ENCODE results near the gene NGEF.

The NGEF gene

GRCh38 chr2:233039846-233040530 is 26.9 kb upstream of the NGEF start:
- TF ChIP-seq, protein P1, sequence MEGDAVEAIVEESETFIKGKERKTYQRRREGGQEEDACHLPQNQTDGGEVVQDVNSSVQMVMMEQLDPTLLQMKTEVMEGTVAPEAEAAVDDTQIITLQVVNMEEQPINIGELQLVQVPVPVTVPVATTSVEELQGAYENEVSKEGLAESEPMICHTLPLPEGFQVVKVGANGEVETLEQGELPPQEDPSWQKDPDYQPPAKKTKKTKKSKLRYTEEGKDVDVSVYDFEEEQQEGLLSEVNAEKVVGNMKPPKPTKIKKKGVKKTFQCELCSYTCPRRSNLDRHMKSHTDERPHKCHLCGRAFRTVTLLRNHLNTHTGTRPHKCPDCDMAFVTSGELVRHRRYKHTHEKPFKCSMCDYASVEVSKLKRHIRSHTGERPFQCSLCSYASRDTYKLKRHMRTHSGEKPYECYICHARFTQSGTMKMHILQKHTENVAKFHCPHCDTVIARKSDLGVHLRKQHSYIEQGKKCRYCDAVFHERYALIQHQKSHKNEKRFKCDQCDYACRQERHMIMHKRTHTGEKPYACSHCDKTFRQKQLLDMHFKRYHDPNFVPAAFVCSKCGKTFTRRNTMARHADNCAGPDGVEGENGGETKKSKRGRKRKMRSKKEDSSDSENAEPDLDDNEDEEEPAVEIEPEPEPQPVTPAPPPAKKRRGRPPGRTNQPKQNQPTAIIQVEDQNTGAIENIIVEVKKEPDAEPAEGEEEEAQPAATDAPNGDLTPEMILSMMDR (conservative IDR thresholded peaks at IDR 0.05) = no peak
- no peak for TF ChIP-seq ZFX (IDR thresholded peaks at IDR 0.05)
- H3K27ac ChIP-seq = no peak overlapping the region

- TF ChIP-seq, protein P1 (conservative IDR thresholded peaks at IDR 0.05) = no peak
- no peak for TF ChIP-seq ZFX (IDR thresholded peaks at IDR 0.05)
These were observed 26.3 kb upstream of the NGEF start for GRCh38 chr2:233039212-233039845.

DNA sequence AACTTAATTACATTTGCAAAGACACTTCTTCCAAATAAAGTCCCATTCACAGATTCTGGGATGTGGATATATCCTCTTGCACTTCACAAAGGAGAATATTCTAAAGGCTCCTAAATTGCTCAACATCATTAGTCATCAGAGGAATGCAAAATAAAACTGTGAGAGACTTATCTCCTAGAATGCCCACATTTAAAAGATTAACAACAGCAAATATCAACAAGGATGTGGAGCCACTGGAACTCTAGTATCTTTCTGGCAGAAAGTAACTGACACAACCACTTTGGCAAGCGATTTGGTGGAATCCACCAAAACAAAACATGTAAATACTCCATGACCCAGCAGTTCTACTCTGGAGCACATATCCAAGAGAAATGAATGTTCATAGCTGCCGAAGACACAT is 24.0 kb upstream of the NGEF start:
- no peak for TF ChIP-seq ZFX (IDR thresholded peaks at IDR 0.05)
- TF ChIP-seq, protein P1 (conservative IDR thresholded peaks at IDR 0.05) = no peak
- no peak overlapping the region for H3K27ac ChIP-seq

More at GRCh38 chr2:233039212-233039845, 26.3 kb upstream of the NGEF start:
- no peak overlapping the region for H3K27ac ChIP-seq

DNA sequence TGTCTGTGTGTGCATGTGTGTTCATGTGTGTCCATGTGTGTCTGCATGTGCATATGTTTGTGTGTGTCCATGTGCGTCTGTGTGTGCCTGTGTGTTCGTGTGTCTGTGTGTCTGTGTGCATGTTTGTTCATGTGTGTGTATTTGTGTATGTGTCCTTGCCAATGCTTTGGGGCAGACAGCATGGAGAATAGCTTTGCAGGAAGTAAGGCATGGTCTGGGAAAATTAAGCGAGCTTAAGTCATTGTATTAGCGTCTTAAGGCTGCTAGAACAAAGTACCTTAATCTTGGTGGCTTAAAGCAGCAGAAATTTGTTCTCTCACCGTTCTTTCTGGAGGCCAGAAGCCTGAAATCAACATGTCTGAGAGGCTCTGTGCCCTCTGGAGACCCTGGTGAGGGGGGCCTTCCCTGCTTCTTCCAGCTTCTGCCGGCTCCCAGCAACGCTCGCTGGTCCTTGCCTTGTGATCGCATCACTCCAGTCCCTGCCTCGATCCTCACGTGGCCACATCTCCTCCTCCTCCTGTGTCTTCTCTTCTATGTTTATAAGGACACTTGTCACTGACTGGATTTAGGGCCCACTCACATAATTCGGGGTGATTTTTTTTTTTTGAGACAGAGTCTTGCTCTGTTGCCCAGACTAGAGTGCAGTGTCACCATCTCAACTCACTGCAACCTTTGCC is 23.2 kb upstream of the NGEF start:
- no peak overlapping the region for H3K27ac ChIP-seq

DNA sequence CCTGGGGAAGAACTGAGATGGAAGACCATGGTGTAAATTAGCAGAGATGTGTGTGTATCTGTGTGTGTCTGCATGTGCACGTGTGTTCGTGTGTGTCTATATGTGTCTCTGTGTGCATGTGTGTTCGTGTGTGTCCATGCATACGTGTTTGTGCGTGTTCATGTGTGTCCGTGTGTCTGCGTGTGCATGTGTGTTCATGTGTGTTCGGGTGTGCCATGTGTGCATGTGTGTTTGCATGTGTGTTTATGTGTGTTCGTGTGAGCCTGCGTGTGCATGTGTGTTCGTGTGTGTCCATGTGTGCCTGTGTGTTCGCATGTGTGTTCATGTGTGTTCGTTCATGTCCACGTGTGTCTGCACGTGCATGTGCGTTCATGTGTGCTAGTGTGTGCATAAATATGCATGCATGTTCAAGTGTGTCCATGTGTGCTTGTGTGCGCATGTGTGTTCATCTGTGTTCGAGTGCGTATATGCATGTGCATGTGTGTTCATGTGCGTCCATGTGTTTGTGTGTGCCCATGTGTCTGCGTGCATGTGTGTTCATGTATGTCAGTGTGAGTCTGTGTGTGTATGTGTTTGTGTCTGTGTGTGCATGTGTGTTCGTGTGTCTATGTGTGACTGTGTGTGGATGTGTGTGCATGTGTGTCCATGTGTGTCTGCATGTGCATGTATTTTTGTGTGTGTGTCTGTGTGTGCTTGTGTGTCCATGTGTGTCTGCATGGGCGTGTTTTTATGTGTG is 22.5 kb upstream of the NGEF start:
- TF ChIP-seq ZFX (IDR thresholded peaks at IDR 0.05) = no peak
- TF ChIP-seq, protein P1 (conservative IDR thresholded peaks at IDR 0.05) = no peak
- no peak overlapping the region for H3K27ac ChIP-seq

More for the DNA sequence above, 23.2 kb upstream of the NGEF start:
- TF ChIP-seq ZFX (IDR thresholded peaks at IDR 0.05) = no peak

GRCh38 chr2:233034091-233034882 is 21.2 kb upstream of the NGEF start:
- no peak overlapping the region for H3K27ac ChIP-seq
- TF ChIP-seq, protein P1 (conservative IDR thresholded peaks at IDR 0.05) = no peak
- no peak for TF ChIP-seq ZFX (IDR thresholded peaks at IDR 0.05)

DNA sequence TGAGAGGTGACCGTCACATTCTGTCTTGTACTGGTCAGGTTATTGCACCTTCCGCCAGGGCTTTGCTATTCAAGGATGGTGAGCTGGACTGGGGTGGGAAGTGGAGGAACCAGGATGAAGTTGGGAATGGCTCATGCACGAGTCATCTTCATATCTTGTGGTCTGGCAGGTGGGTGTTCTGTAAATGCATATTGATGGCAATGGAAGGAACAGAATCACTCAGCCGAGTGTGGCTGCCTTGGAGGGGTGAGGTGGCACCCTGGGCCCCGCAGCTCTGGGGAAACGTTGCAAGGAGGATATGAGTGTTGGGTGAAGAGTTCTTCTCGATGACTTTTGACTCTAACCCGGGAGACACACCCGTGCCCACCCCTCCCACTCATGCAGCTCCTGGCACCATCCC is 20.6 kb upstream of the NGEF start:
- TF ChIP-seq, protein P1 (conservative IDR thresholded peaks at IDR 0.05) = no peak
- no peak for TF ChIP-seq ZFX (IDR thresholded peaks at IDR 0.05)
- no peak overlapping the region for H3K27ac ChIP-seq
